WTC11 (cell line): ENCODE results near the gene ZNF189. TPM values are rescaled to one million over a fixed set of nuclear protein-coding genes. Genes with fewer than 3 reads are reported as not detected.

Source experiments
- ATAC-seq: fragments of 200-7000 bp; cut with Tn5 transposase; 2 replicates; pipeline ENCODE4 v1.10.0; 2021; ENCODE audit warnings: mild to moderate bottlenecking, moderate library complexity
- CTCF ChIA-PET: fragments of 300-600 bp; sonication (Branson Sonifier 250); formaldehyde crosslinking; loops from one replicate; lab custom pipeline; 2021; ENCODE audit warnings: antibody characterized with exemption; lab: Charles Lee
- POLR2A ChIA-PET: fragments of 350-600 bp; sonication (Branson Sonifier 250); formaldehyde crosslinking; loops from one replicate; lab custom pipeline; 2021; ENCODE audit warnings: antibody characterized with exemption; lab: Charles Lee
- DNase-seq: peaks from one replicate; pipeline ENCODE4 v3.0.0; 2021; ENCODE audit warnings: low spot score
- H3K27ac Mint-ChIP-seq: 2 replicates; pipeline ENCODE4 v1.8.0; 2021; ENCODE audit warnings: mixed read lengths
- H3K27me3 Mint-ChIP-seq: 2 replicates; pipeline ENCODE4 v1.8.0; 2021; ENCODE audit warnings: low read depth, mild to moderate bottlenecking, moderate library complexity, mixed read lengths
- H3K36me3 Mint-ChIP-seq: 2 replicates; pipeline ENCODE4 v1.8.0; 2021; ENCODE audit warnings: mixed read lengths
- H3K4me1 Mint-ChIP-seq: 2 replicates; pipeline ENCODE4 v1.8.0; 2022; ENCODE audit warnings: mixed read lengths
- H3K4me3 Mint-ChIP-seq: 2 replicates; pipeline ENCODE4 v1.8.0; 2021; ENCODE audit warnings: mild to moderate bottlenecking, moderate library complexity, mixed read lengths
- H3K9me3 Mint-ChIP-seq: 2 replicates; pipeline ENCODE4 v1.8.0; 2021; ENCODE audit warnings: mixed read lengths
- ATF1 ChIP-seq: sonication (generic); formaldehyde crosslinking; IDR thresholded peaks from 2 replicates; pipeline ENCODE4 v1.8.1; 2023; ENCODE audit warnings: mild to moderate bottlenecking, moderate library complexity, missing genetic modification reagents
- ATF6 ChIP-seq: sonication (generic); formaldehyde crosslinking; IDR thresholded peaks from 2 replicates; pipeline ENCODE4 v1.8.1; 2023; ENCODE audit warnings: mild to moderate bottlenecking, missing genetic modification reagents
- CTCF ChIP-seq: fragments of 200-600 bp; IDR thresholded peaks from 2 replicates; pipeline ENCODE4 v1.8.0; 2022; ENCODE audit warnings: antibody characterized with exemption
- EMX1 ChIP-seq: fragments of 250-450 bp; sonication (Bioruptor Pico); IDR thresholded peaks from 2 replicates; pipeline ENCODE4 v1.8.0; 2021; ENCODE audit warnings: mild to moderate bottlenecking
- ERG ChIP-seq: fragments of 250-450 bp; sonication (Bioruptor Pico); IDR thresholded peaks from 2 replicates; pipeline ENCODE4 v1.8.0; 2021; ENCODE audit warnings: mild to moderate bottlenecking
- ETV6 ChIP-seq: sonication (generic); formaldehyde crosslinking; IDR thresholded peaks from 2 replicates; pipeline ENCODE4 v1.8.1; 2022; ENCODE audit warnings: mild to moderate bottlenecking, missing genetic modification reagents
- FOXJ3 ChIP-seq: sonication (generic); formaldehyde crosslinking; IDR thresholded peaks from 2 replicates; pipeline ENCODE4 v1.9.0; 2021; ENCODE audit warnings: missing genetic modification reagents, mild to moderate bottlenecking, borderline replicate concordance
- FOXP4 ChIP-seq: sonication (generic); formaldehyde crosslinking; IDR thresholded peaks from 2 replicates; pipeline ENCODE4 v1.8.0; 2022; ENCODE audit warnings: mild to moderate bottlenecking, missing genetic modification reagents
- GABPB1 ChIP-seq: sonication (generic); formaldehyde crosslinking; IDR thresholded peaks from 2 replicates; pipeline ENCODE4 v1.8.1; 2023; ENCODE audit warnings: mild to moderate bottlenecking, missing genetic modification reagents
- GTF2I ChIP-seq: fragments of 250-450 bp; sonication (Bioruptor Pico); conservative IDR thresholded peaks from 2 replicates; pipeline ENCODE4 v1.4.0; 2021; ENCODE audit warnings: mild to moderate bottlenecking
- IRF2 ChIP-seq: sonication (generic); formaldehyde crosslinking; IDR thresholded peaks from 2 replicates; pipeline ENCODE4 v1.8.0; 2022; ENCODE audit warnings: low read depth, missing genetic modification reagents, borderline replicate concordance
- JUN ChIP-seq: sonication (generic); formaldehyde crosslinking; IDR thresholded peaks from 2 replicates; pipeline ENCODE4 v1.8.0; 2023; ENCODE audit warnings: mild to moderate bottlenecking, missing genetic modification reagents
- KAT7 ChIP-seq: sonication (generic); formaldehyde crosslinking; IDR thresholded peaks from 2 replicates; pipeline ENCODE4 v1.8.1; 2023; ENCODE audit warnings: missing genetic modification reagents, mild to moderate bottlenecking, borderline replicate concordance
- NFATC4 ChIP-seq: fragments of 250-450 bp; sonication (Bioruptor Pico); IDR thresholded peaks from 2 replicates; pipeline ENCODE4 v1.9.0; 2021; ENCODE audit warnings: mild to moderate bottlenecking
- NFE2L1 ChIP-seq: sonication (generic); formaldehyde crosslinking; IDR thresholded peaks from 2 replicates; pipeline ENCODE4 v1.8.1; 2023; ENCODE audit warnings: missing genetic modification reagents
- NR2C2 ChIP-seq: sonication (generic); formaldehyde crosslinking; IDR thresholded peaks from 2 replicates; pipeline ENCODE4 v1.8.0; 2022; ENCODE audit warnings: mild to moderate bottlenecking, missing genetic modification reagents
- RORB ChIP-seq: fragments of 250-450 bp; sonication (Bioruptor Pico); IDR thresholded peaks from 2 replicates; pipeline ENCODE4 v1.9.0; 2021; ENCODE audit warnings: mild to moderate bottlenecking
- SMAD4 ChIP-seq: sonication (generic); formaldehyde crosslinking; IDR thresholded peaks from 2 replicates; pipeline ENCODE4 v1.8.0; 2022; ENCODE audit warnings: mild to moderate bottlenecking, missing genetic modification reagents
- SOX15 ChIP-seq: fragments of 250-450 bp; sonication (Bioruptor Pico); IDR thresholded peaks from 2 replicates; pipeline ENCODE4 v1.9.0; 2021; ENCODE audit warnings: mild to moderate bottlenecking
- ZNF121 ChIP-seq: sonication (generic); formaldehyde crosslinking; IDR thresholded peaks from 2 replicates; pipeline ENCODE4 v1.8.0; 2023; ENCODE audit warnings: missing genetic modification reagents
- ZNF512 ChIP-seq: sonication (generic); formaldehyde crosslinking; IDR thresholded peaks from 2 replicates; pipeline ENCODE4 v1.8.1; 2022; ENCODE audit warnings: missing genetic modification reagents, borderline replicate concordance
- ZSCAN18 ChIP-seq: fragments of 250-450 bp; sonication (Bioruptor Pico); IDR thresholded peaks from 2 replicates; pipeline ENCODE4 v2.1.2; 2022; ENCODE audit warnings: mild to moderate bottlenecking, moderate library complexity
- total RNA-seq: library from RNA; stranded (reverse); gene quantifications from 3 replicates; pipeline ENCODE4 v1.2.3, GENCODE V29; 2021

The ZNF189 gene
- total RNA-seq, 1 experiment from 2014 or later: 10.3 TPM

GRCh38 chr9:101435601-101436079, 37.0 kb downstream of the ZNF189 start, which contains the start of gene ALDOB:
Gene ALDOB (minus strand): TSS chr9:101435774. CDS start chr9:101430887, 4,887 bp downstream.
- ATAC-seq (no peak), DNase-seq (no peak)
- no peak within 1 kb of the TSS for H3K4me3 Mint-ChIP-seq
- H3K36me3 Mint-ChIP-seq: no peaks in the 10 kb centered on the region
- no peak within 1 kb of the TSS for H3K27ac Mint-ChIP-seq
- H3K4me1 Mint-ChIP-seq: no peaks in the 10 kb centered on the region
- CTCF ChIA-PET: interaction anchor here (1.5 kb wide), 1 partner anchor 13 kb away, joined by 6 read pairs; no protein-coding TSS in a partner anchor
- no peak for TF ChIP-seq KAT7 (CRISPR knock-in tag)
- no peak for TF ChIP-seq ZNF121 (CRISPR knock-in tag)
- no peak for TF ChIP-seq SMAD4
- TF ChIP-seq ZSCAN18 (CRISPR knock-in tag): no peak
- no peak for TF ChIP-seq GTF2I
- POLR2A ChIA-PET: no interaction called here
- no peaks in the 10 kb centered on the region; the same call in 1 of the 2 replicates for H3K27me3 Mint-ChIP-seq
- no peaks in the 10 kb centered on the region for H3K9me3 Mint-ChIP-seq

GRCh38 chr9:101437806-101438232, 39.2 kb downstream of the ZNF189 start:
- no peaks in the 10 kb centered on the region for H3K27me3 Mint-ChIP-seq
- H3K9me3 Mint-ChIP-seq: no peaks in the 10 kb centered on the region
- CTCF ChIA-PET: interaction anchor here (0.8 to 2.5 kb wide), 2 partner anchors 11 to 130 kb away, joined by 3 to 11 read pairs; no protein-coding TSS in a partner anchor
- TF ChIP-seq SOX15 (CRISPR knock-in tag) (no peak), GABPB1 (0 out of 2 replicates have a peak, but pooled peaks have one; percentile 30)
- TF ChIP-seq, all 79 proteins: peak for 1
- DNase-seq: no peak
- POLR2A ChIA-PET: no interaction called here
- Mint-ChIP-seq H3K27ac (no peak overlapping the region), H3K4me3 (no peak overlapping the region), H3K4me1 (no peaks in the 10 kb centered on the region), H3K36me3 (no peaks in the 10 kb centered on the region)
- no peak for ATAC-seq

- CTCF ChIA-PET: interaction anchor here (2.5 kb wide), 1 partner anchor 11 kb away, joined by 11 read pairs; no protein-coding TSS in a partner anchor
- H3K27me3 Mint-ChIP-seq: no peaks in the 10 kb centered on the region
- DNase-seq (no peak), ATAC-seq (no peak)
- H3K27ac Mint-ChIP-seq: no peak overlapping the region
- no peaks in the 10 kb centered on the region for H3K4me1 Mint-ChIP-seq
- no peak overlapping the region for H3K4me3 Mint-ChIP-seq
- H3K9me3 Mint-ChIP-seq: no peaks in the 10 kb centered on the region
- POLR2A ChIA-PET: no interaction called here
- no peaks in the 10 kb centered on the region for H3K36me3 Mint-ChIP-seq
- TF ChIP-seq FOXJ3 (CRISPR knock-in tag) (no peak), ATF6 (CRISPR knock-in tag) (no peak), JUN (CRISPR knock-in tag) (no peak), RORB (CRISPR knock-in tag) (no peak), ERG (CRISPR knock-in tag) (no peak), CTCF (no peak), IRF2 (CRISPR knock-in tag) (no peak), ATF1 (CRISPR knock-in tag) (no peak), ETV6 (CRISPR knock-in tag) (no peak), FOXP4 (no peak), ZNF512 (CRISPR knock-in tag) (no peak), NFATC4 (CRISPR knock-in tag) (no peak), NFE2L1 (CRISPR knock-in tag) (no peak), NR2C2 (CRISPR knock-in tag) (no peak), EMX1 (CRISPR knock-in tag) (no peak)
Measured at GRCh38 chr9:101438523-101438922, 39.9 kb downstream of the ZNF189 start.
